Mucosa of descending colon (tissue), 3 donors: ENCODE measurements around the gene HOXA11. TPM values are rescaled to one million over a fixed set of nuclear protein-coding genes. Genes with fewer than 3 reads are reported as not detected.

Experiments
- ATAC-seq: fragments of 200-7000 bp; cut with Tn5 transposase; one replicate; pipeline ENCODE4 v1.9.1; 2020; ENCODE audit warnings: mild to moderate bottlenecking, moderate library complexity
- DNase-seq, 3 donors: peaks; one replicate each; pipeline ENCODE4 v3.0.0-alpha.2; 2020
- H3K36me3 ChIP-seq: fragments of 200-600 bp; one replicate; pipeline ENCODE4 v1.8.0; 2021; ENCODE audit warnings: low read depth, mild to moderate bottlenecking
- H3K4me1 ChIP-seq: fragments of 200-600 bp; one replicate; pipeline ENCODE4 v1.8.0; 2021; ENCODE audit warnings: low read depth, mild to moderate bottlenecking
- H3K4me3 ChIP-seq: fragments of 200-600 bp; one replicate; pipeline ENCODE4 v1.8.0; 2021; ENCODE audit warnings: mild to moderate bottlenecking
- H3K9me3 ChIP-seq: fragments of 200-600 bp; one replicate; pipeline ENCODE4 v1.8.0; 2021; ENCODE audit warnings: mild to moderate bottlenecking
- intact Hi-C, 2 donors: fragments of 100-400 bp; cut with DNase I in 1 of 2; cut with micrococcal nuclease in 1 of 2; formaldehyde crosslinking; loops; one replicate each; pipeline versions ENCODE4 v1.11.0 to v1.11.1; 2022; cut with DNase I, micrococcal nuclease
- total RNA-seq, 3 donors: library from RNA; stranded (reverse); fragmentation: NEBNext Ultra II Directional in 2 of 3; extraction: Animal tissue kit (Norgen Biotek cat#: 25700) in 2 of 3; gene quantifications; one replicate each; pipeline versions ENCODE4 v1.2.1 to v1.2.4, GENCODE V29; 2021 to 2023
- TF ChIP-seq, protein P1 (sequence below): fragments of 200-600 bp; IDR thresholded peaks from one replicate; pipeline ENCODE4 v1.8.0; 2022; ENCODE audit warnings: antibody characterized with exemption, mild to moderate bottlenecking
- donor health status: DM: no; HTN: no; CAD: no; lungs with moderate emphysema.
- donor health status: DM: no; HTN: no; CAD: no.
- donor health status: DM: no; HTN: yes; CAD: no.

HOXA11 gene
- total RNA-seq, 3 donors from 2014 or later, result 3.2 to 27.2 (median 5.4) TPM

GRCh38 chr7:27139334-27140125 lies 45.5 kb downstream of the HOXA11 start:
- peak; percentile 2 for ATAC-seq
- Histone ChIP-seq H3K9me3 (no peaks in the 10 kb centered on the region), H3K36me3 (no peaks in the 10 kb centered on the region), H3K4me3 (peak overlapping the region; percentile 36), H3K4me1 (peaks cover 41% of the 10 kb centered on the region)
- intact Hi-C loops, result loop anchor here in 1 of 2 donors (5.0 kb wide), 1 partner anchor 282 kb away; no protein-coding TSS in a partner anchor
- TF ChIP-seq, protein P1, sequence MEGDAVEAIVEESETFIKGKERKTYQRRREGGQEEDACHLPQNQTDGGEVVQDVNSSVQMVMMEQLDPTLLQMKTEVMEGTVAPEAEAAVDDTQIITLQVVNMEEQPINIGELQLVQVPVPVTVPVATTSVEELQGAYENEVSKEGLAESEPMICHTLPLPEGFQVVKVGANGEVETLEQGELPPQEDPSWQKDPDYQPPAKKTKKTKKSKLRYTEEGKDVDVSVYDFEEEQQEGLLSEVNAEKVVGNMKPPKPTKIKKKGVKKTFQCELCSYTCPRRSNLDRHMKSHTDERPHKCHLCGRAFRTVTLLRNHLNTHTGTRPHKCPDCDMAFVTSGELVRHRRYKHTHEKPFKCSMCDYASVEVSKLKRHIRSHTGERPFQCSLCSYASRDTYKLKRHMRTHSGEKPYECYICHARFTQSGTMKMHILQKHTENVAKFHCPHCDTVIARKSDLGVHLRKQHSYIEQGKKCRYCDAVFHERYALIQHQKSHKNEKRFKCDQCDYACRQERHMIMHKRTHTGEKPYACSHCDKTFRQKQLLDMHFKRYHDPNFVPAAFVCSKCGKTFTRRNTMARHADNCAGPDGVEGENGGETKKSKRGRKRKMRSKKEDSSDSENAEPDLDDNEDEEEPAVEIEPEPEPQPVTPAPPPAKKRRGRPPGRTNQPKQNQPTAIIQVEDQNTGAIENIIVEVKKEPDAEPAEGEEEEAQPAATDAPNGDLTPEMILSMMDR, result no peak
- peak; percentile 39 to 75 (median 73) for DNase-seq

GRCh38 chr7:27138985-27139333 lies 46.1 kb downstream of the HOXA11 start:
- Histone ChIP-seq H3K9me3 (no peaks in the 10 kb centered on the region), H3K4me3 (peak overlapping the region; percentile 36), H3K4me1 (peaks cover 46% of the 10 kb centered on the region), H3K36me3 (no peaks in the 10 kb centered on the region)
- TF ChIP-seq, protein P1, result no peak
- intact Hi-C loops, result no loop called here
- DNase-seq (no peak), ATAC-seq (peak; percentile 8)

- intact Hi-C loops, result no loop called here
- H3K36me3 ChIP-seq, result no peaks in the 10 kb centered on the region
- DNase-seq, result peak in 1 of 3 donors; percentile 16
- H3K9me3 ChIP-seq, result no peaks in the 10 kb centered on the region
- ATAC-seq, result no peak
- H3K4me1 ChIP-seq, result peaks cover 47% of the 10 kb centered on the region
- TF ChIP-seq, protein P1, result no peak
- no peak overlapping the region for H3K4me3 ChIP-seq
Measured at GRCh38 chr7:27138472-27138871, 46.6 kb downstream of the HOXA11 start.

DNA sequence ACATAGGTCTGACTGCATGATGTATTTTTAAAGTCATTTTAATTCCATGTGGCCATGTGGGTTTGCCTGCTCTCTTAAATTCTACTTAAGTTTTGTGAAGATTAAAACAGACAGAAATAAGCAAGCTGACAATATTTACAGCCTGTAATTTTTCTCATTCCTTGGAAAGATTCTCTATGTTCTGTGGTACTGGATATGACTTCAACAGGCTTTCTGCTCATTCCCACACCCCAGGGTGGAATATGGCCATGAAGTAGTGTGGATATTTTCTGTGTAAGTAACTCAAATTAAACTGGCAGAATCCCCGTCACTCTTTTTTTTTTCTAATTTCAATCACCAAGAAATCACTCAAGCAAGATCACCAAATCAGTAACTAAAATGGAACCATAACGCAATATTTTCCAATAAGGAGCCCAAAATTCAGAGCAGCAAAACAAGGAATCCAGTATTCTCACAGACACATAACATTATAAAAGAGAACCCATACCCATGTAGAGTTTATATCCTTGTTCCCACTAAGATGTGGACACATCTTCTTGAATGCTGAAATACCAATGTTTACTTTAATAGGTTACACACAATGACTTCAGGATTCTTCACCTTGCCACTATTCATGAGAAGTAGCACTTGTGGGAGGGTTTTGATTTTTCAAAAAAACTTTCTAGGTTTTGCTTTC lies 47.3 kb downstream of the HOXA11 start:
- DNase-seq, result peak in 1 of 3 donors; percentile 7
- TF ChIP-seq, protein P1, result no peak
- no peak overlapping the region for H3K4me3 ChIP-seq

DNA sequence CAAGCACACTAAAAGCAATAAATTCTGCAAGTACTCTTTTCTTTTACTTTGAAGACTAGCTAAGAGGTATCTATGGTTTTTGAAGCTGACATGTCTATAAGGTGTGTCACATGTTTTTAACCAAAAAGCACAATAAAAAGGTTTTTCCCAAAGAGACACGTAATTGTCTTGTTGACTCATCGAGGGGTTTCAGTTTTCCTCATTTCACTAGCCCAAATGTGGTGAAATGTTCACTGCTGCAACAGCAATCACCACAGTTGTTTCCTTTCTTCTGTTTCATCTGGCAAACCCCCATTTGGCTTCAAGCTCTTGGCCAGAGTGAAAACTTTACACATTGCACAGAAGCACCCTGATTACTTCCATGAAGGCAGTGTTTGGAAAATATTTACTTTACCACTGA lies 50.6 kb downstream of the HOXA11 start:
- intact Hi-C loops, result no loop called here
- no peaks in the 10 kb centered on the region for H3K36me3 ChIP-seq
- DNase-seq (peak in 1 of 3 donors; percentile 46), ATAC-seq (no peak)
- TF ChIP-seq, protein P1, result no peak
- H3K9me3 ChIP-seq, result no peaks in the 10 kb centered on the region
- peaks cover 54% of the 10 kb centered on the region for H3K4me1 ChIP-seq
- H3K4me3 ChIP-seq, result no peak overlapping the region

More for the DNA sequence above, 47.3 kb downstream of the HOXA11 start:
- H3K9me3 ChIP-seq, result no peaks in the 10 kb centered on the region
- intact Hi-C loops, result no loop called here
- H3K36me3 ChIP-seq, result no peaks in the 10 kb centered on the region
- ATAC-seq, result no peak
- H3K4me1 ChIP-seq, result peaks cover 51% of the 10 kb centered on the region
